ENCODE measurements around the gene APOA5. TPM values are rescaled to one million over a fixed set of nuclear protein-coding genes. Genes with fewer than 3 reads are reported as not detected.

APOA5 gene
- total and polyA plus RNA-seq, 2 of the 4 experiments (the other 2 are of a cell fraction), result not detected

GRCh38 chr11:116776522-116776984 is 15.1 kb downstream of the APOA5 start:
- no TSS peak for BruUV-seq (replicated peaks)
- H3K56ac ChIP-seq (ENCODE audit: extremely low read depth, insufficient read depth, low read length), result no peak overlapping the region
- H2BK120ac ChIP-seq (ENCODE audit: low read depth, low read length), result no peak overlapping the region
- ATAC-seq (ENCODE audit: low read depth) (no peak), DNase-seq (no peak)
- H2AK5ac ChIP-seq (ENCODE audit: low read depth, low read length), result no peak overlapping the region
- no peaks in the 10 kb centered on the region; the same call in 1 of the 2 replicates for H4K20me1 ChIP-seq (ENCODE audit: insufficient read depth, low read length)
- H3K23ac ChIP-seq (ENCODE audit: low read depth, low read length), result no peak overlapping the region
- ChIA-PET POLR2A (ENCODE audit: unreplicated experiment) (no interaction called here), CTCF (no interaction called here)
- H3K9ac ChIP-seq (ENCODE audit: low read depth, low read length), result no peak overlapping the region
- intact Hi-C loops (cut with micrococcal nuclease) (no loop called here), dilution Hi-C loops (cut with HindIII; ENCODE audit: low sequenced_read_pairs, unreplicated experiment) (no loop called here), in situ Hi-C loops (cut with MboI; ENCODE audit: low sequenced_read_pairs) (no loop called here)
- peaks cover 11 to 20% of the 10 kb centered on the region in 2 experiments for H3K79me1 ChIP-seq (ENCODE audit: low read depth in 1 of 2, low read length in 2 of 2)
- no peak overlapping the region for H3K18ac ChIP-seq (ENCODE audit: low read depth, low read length)
- H2BK5ac ChIP-seq (ENCODE audit: low read depth, low read length, poor library complexity, severe bottlenecking), result no peak overlapping the region
- no peak overlapping the region for H2AFZ ChIP-seq (replicated peaks; ENCODE audit: low read length, poor library complexity)
- H3K4me2 ChIP-seq (ENCODE audit: low read depth, low read length), result no peak overlapping the region
- no peak overlapping the region for H3K4ac ChIP-seq (ENCODE audit: low read depth, low read length)
- no peak overlapping the region for H4K91ac ChIP-seq (ENCODE audit: insufficient read depth, low read depth, low read length)
- no peak overlapping the region for H2BK20ac ChIP-seq (ENCODE audit: low read depth, low read length)
- peaks cover 19% of the 10 kb centered on the region for H3K36me3 ChIP-seq (ENCODE audit: control insufficient read depth, insufficient read depth, low read length)
- H2BK15ac ChIP-seq (ENCODE audit: low read depth, low read length), result no peak overlapping the region
- no peaks in the 10 kb centered on the region for H3K27me3 ChIP-seq (ENCODE audit: control insufficient read depth, insufficient read depth, low read length)
- peaks cover 4% of the 10 kb centered on the region for H3K4me1 ChIP-seq (ENCODE audit: control insufficient read depth, insufficient read depth, low read length)
- no peak overlapping the region for H4K8ac ChIP-seq (ENCODE audit: low read depth in 2 of 2, low read length in 2 of 2)
- TF ChIP-seq MXI1 (IDR thresholded peaks at IDR 0.05; ENCODE audit: borderline replicate concordance, low read depth, low read length), result no peak
- no peak for TF ChIP-seq SMC3 (IDR thresholded peaks at IDR 0.05; ENCODE audit: low read depth, low read length)
- TF ChIP-seq CTCF (conservative IDR thresholded peaks at IDR 0.05; ENCODE audit: low read depth, low read length), result no peak
- TF ChIP-seq CEBPB (IDR thresholded peaks at IDR 0.05; ENCODE audit: low read depth, low read length), result no peak
- TF ChIP-seq, protein P1, sequence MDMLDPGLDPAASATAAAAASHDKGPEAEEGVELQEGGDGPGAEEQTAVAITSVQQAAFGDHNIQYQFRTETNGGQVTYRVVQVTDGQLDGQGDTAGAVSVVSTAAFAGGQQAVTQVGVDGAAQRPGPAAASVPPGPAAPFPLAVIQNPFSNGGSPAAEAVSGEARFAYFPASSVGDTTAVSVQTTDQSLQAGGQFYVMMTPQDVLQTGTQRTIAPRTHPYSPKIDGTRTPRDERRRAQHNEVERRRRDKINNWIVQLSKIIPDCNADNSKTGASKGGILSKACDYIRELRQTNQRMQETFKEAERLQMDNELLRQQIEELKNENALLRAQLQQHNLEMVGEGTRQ (IDR thresholded peaks at IDR 0.05; ENCODE audit: low read depth, low read length), result no peak
- no peak for TF ChIP-seq RAD21 (IDR thresholded peaks at IDR 0.05; ENCODE audit: low read length)
- TF ChIP-seq MAFK (IDR thresholded peaks at IDR 0.05; ENCODE audit: low read depth, low read length), result no peak
- TF ChIP-seq, protein P2, sequence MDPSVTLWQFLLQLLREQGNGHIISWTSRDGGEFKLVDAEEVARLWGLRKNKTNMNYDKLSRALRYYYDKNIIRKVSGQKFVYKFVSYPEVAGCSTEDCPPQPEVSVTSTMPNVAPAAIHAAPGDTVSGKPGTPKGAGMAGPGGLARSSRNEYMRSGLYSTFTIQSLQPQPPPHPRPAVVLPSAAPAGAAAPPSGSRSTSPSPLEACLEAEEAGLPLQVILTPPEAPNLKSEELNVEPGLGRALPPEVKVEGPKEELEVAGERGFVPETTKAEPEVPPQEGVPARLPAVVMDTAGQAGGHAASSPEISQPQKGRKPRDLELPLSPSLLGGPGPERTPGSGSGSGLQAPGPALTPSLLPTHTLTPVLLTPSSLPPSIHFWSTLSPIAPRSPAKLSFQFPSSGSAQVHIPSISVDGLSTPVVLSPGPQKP (IDR thresholded peaks at IDR 0.05; ENCODE audit: borderline replicate concordance, low read depth, low read length), result no peak
- TF ChIP-seq CHD1 (IDR thresholded peaks at IDR 0.05; ENCODE audit: low read depth, low read length), result no peak
- no peak for TF ChIP-seq FOS (IDR thresholded peaks at IDR 0.05; ENCODE audit: low read depth, low read length)
- TF ChIP-seq BHLHE40 (IDR thresholded peaks at IDR 0.05; ENCODE audit: low read depth, low read length), result no peak
- TF ChIP-seq MAZ (IDR thresholded peaks at IDR 0.05; ENCODE audit: borderline replicate concordance, low read depth, low read length), result no peak
- no peak for TF ChIP-seq POLR2A (IDR thresholded peaks at IDR 0.05; ENCODE audit: low read depth, low read length)
- no peak for TF ChIP-seq RFX5 (IDR thresholded peaks at IDR 0.05; ENCODE audit: low read depth, low read length)
- TF ChIP-seq NFE2L2 (IDR thresholded peaks at IDR 0.05; ENCODE audit: low read depth, low read length), result no peak
- no peak for TF ChIP-seq RCOR1 (IDR thresholded peaks at IDR 0.05; ENCODE audit: insufficient replicate concordance, low read length)
- H3K9me1 ChIP-seq (ENCODE audit: insufficient read depth, low read length), result peaks cover 3% of the 10 kb centered on the region; the same call in 1 of the 2 replicates
- H3K27ac ChIP-seq (ENCODE audit: insufficient read depth, low read length), result no peak overlapping the region
- no peaks in the 10 kb centered on the region for H3K9me3 ChIP-seq (ENCODE audit: control insufficient read depth, insufficient read depth, low read length)
- H4K5ac ChIP-seq (ENCODE audit: low read depth, low read length), result no peak overlapping the region
- no peak overlapping the region for H2AK9ac ChIP-seq (replicated peaks; ENCODE audit: low read depth, low read length, poor library complexity)
- H3K4me3 ChIP-seq (ENCODE audit: insufficient read depth, low read depth, low read length), result no peak overlapping the region
- H3K14ac ChIP-seq (replicated peaks; ENCODE audit: low read depth, low read length), result no peak overlapping the region

Measured in IMR-90 (cell line).